Hepatocyte (in vitro differentiated cells): ENCODE data around the gene LRRC27.

ENCODE experiments used
- EZH2 ChIP-seq: fragments of 200-600 bp; sonication (generic); IDR thresholded peaks from 2 replicates; pipeline ENCODE4 v1.6.1; 2016; ENCODE audit warnings: antibody characterized with exemption, mild to moderate bottlenecking, borderline replicate concordance
- TF ChIP-seq, protein P1 (sequence below): fragments of 200-600 bp; sonication (generic); IDR thresholded peaks from 2 replicates; pipeline ENCODE4 v1.5.1; 2016; ENCODE audit warnings: antibody characterized with exemption, mild to moderate bottlenecking; ENCODE audit not compliant: poor library complexity

DNA sequence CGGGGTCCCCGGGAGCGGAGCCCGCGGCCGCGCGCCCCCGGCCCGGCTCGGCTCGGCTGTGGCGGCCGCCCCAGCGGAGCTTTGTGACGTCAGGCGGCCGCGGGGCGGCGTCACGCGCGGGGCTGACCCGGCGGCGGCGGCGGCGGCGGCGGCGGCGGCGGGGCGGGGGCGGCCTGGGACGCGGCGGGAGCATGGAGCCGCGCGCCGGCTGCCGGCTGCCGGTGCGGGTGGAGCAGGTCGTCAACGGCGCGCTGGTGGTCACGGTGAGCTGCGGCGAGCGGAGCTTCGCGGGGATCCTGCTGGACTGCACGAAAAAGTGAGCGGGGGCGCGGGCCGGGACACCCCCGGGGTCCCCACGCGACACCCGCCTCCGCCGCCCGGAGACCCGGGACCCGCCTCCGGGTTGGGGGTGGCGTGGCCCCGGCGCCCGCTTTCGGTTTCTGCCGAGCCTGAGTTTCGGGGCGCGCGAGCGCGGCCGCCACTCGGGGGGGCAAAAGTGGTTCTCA lies 65.1 kb downstream of the LRRC27 start, which contains the start of gene PWWP2B:
- TF ChIP-seq, protein P1, sequence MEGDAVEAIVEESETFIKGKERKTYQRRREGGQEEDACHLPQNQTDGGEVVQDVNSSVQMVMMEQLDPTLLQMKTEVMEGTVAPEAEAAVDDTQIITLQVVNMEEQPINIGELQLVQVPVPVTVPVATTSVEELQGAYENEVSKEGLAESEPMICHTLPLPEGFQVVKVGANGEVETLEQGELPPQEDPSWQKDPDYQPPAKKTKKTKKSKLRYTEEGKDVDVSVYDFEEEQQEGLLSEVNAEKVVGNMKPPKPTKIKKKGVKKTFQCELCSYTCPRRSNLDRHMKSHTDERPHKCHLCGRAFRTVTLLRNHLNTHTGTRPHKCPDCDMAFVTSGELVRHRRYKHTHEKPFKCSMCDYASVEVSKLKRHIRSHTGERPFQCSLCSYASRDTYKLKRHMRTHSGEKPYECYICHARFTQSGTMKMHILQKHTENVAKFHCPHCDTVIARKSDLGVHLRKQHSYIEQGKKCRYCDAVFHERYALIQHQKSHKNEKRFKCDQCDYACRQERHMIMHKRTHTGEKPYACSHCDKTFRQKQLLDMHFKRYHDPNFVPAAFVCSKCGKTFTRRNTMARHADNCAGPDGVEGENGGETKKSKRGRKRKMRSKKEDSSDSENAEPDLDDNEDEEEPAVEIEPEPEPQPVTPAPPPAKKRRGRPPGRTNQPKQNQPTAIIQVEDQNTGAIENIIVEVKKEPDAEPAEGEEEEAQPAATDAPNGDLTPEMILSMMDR = no peak
- TF ChIP-seq EZH2 = no peak
